HG02763 (cell line): ENCODE data around the gene BTD.
"Not testable (repeated sequence)": the region's sequence is repeated elsewhere in the genome, so short reads cannot be mapped to it uniquely, and the experiment has no call there.

Source experiments
- ATAC-seq: cut with Tn5 transposase; IDR thresholded peaks from one replicate; pipeline ENCODE4 v1.9.1; 2021; ENCODE audit warnings: mild to moderate bottlenecking, moderate library complexity; ENCODE audit not compliant: unreplicated experiment

Gene BTD

DNA sequence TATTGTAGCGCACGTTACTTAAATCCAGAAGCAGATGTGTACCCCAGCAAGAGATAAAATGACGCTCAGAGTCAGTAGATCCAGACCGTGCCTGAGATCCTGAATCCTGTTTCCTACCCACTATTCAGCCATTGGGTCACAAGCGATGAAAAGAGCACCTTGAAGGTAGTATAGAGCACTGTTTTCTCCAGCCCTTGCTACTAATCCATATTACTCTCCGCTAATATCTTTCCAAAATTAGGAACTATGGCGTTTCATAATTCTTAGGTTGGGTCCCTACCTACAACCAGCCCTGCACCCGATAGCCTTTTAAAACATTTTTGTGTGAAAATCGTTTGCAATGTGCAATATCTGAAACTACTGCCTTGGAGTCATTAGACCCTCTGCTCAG, 596 bp downstream of the BTD start:
- peak; percentile 8 for ATAC-seq

DNA sequence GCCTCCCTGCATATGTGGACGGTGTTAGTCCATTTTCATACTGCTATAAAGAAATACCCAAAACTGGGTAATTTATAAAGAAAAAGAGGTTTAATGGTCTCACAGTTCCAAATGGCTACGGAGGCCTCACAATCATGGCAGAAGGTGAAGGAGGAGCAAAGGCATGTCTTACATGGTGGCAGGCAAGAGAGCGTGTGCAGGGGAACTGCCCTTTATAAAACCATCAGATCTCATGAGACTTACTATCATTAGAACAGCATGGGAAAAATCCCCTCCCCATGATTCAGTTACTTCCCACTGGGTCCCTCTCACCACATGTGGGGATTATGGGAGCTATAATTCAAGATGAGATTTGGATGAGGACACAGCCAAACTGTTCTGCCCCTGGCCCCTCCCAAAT, 1.3 kb downstream of the BTD start:
- not testable (repeated sequence) for ATAC-seq

DNA sequence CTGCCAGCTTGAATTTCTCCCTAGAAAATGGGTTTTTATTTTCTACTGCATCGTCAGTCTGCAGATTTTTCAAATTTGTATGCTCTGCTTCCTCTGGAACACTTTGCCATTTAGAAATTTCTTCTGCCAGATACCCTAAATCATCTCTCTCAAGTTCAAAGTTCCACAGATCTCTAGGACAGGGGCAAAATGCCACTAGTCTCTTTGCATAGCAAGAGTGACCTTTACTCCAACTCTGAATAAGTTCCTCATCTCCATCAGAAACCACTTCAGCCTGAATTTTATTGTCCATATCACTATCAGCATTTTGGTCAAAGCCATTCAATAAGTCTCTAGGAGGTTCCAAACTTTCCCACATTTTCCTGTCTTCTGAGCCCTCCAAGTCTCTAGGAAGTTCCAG, 3.0 kb downstream of the BTD start:
- not testable (repeated sequence) for ATAC-seq

DNA sequence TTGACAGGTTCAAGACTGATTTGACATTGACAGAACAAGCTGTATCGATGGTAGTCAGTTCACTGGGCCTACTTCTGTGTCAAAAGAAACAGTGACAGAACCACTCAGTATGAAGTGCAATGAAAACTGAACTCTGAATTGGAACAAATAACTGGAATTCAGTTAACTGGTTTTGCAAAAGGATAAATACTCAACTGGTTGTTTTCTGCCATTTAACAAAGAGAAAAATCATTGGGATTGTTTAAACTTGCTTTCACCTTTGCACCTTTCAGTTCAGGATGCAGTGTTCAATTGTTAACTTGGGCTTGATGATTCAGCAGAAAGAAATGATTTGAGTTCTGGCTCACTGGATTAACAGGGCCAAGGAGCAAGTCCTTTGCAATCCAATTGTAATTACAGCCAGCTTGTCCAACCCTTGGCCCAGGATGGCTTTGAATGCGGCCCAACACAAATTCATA, 4.9 kb downstream of the BTD start:
- ATAC-seq = no peak

DNA sequence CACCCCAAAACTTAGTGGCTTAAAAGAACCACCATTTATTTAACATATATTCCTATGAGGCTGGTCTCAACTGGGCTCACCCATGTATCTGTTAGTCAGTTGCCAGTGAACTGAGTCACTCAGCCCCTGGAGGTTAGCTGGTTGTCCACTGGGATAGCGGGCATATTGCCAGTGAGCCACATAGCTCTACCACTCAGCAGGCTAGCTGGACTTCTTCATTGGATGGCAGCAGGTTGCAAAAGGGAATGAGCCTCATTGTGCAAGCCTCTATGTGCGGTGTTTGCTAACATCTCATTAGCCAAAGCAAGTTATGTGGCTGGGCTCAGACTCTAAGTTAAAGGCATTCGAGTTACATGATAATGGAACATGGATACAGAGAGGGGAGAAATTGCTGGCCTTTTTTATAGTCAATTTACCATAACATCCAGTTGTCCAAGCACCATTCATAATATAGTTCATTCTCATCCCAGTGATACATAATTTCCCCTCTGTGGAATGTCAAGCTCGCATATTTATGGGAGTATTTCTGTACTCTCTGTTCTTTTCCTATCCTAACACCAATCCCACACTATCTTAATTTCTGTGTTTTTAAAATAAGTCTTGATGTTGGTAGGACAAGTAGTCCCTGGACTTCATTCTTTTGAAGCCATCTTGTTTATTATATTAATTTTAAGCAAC, 8.7 kb downstream of the BTD start:
- no peak for ATAC-seq

DNA sequence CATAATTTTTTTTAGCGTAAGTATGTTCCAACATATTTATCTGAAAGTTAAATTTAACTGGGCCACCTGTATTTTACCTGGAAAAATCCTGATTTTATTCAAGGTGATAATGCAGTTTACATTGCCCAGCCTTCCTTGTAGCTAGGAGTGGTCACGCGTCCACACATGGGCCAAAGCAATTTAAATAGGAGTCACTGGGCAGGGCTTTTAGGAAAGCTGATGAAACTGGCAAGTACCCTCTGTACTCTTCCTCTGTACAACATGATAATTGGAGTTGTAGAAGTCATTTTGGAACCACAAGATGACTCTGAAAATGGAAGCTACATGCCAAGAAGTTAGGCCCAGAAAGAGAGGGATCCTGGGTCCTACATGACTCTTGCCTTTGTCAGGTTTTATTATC, 9.5 kb downstream of the BTD start:
- ATAC-seq = no peak

DNA sequence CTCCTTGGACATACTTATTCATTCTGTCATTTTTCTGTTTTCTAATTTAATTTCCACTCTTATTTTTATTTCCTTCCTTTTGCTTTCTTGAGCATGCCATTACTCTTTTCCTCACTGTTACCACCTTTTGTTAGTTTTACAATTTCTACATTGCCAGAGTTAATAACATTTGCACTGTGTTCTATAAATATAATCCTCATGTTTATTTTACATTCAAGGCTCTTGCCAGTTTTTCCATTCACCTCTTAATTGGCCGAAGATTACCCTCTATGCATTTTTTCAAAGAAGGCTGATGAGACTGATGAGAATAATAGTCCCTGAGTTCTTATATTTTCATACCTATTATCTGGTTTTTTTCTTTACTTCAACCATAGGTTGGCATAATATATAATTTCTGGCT, 10.5 kb downstream of the BTD start:
- ATAC-seq = no peak

DNA sequence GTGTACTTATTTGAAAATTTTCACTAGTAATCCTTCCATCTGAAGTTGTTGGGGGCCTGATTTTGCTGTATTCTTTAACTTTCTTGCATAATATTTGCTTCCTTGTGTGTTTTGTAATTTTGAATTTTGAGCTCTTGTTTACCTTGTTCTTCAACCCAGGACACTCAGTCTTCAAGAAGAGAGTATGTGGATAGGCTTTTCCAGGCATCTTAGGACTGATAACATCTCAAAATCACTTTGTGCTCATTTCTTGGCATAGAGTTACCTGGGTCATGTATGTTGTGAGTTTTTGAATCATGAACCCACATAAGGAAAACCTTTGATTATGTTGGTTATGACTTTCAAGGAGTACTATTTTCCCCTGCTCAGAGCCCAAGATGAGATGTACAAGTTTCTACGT, 13.4 kb downstream of the BTD start:
- no peak for ATAC-seq

DNA sequence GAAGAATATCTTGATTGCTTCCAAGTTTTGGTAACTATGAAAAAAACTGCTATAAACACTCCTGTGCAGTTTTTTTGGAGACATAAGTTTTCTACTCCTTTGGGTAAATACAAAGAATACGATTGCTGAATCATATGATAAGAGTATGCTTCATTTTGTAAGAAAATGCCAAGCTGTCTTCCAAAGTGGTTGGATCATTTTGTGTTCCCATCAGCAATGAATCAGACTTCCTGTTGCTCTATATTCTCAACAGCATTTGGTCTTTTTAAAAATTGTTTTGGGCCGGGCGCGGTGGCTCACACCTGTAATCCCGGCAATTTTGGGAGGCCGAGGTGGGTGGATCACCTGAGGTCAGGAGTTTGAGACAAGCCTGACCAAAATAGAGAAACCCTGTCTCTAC, 14.5 kb downstream of the BTD start:
- no peak for ATAC-seq

DNA sequence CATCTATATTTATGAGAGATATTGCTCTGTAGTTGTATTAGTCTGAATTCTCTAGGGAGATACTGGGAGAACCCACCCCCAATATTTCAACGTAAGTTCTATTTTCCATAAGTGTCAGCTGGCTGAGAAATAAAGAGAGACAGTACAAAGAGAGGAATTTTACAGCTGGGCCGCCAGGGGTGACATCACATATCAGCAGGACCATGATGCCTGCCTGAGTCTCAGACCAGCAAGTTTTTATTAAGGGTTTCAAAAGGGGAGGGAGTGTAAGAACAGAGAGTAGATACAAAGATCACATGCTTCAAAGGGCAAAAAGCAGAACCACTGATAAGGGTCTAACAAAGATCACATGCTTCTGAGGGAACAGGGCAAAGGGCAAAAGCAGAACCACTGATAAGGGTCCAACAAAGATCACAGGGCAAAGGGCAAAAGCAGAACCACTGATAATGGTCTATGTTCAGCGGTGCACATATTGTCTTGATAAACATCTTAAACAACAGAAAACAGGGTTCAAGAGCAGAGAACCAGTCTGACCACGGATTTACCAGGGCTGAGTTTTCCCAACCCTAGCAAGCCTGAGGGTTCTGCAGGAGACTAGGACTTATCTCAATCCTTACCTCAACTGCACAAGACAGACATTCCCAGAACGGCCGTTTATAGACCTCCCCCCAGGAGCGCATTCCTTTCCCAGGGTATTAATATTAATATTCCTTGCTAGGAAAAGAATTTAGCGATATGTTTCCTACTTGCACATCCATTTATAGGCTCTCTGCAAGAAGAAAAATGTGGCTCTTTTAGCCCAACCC, 18.3 kb downstream of the BTD start:
- not testable (repeated sequence) for ATAC-seq

DNA sequence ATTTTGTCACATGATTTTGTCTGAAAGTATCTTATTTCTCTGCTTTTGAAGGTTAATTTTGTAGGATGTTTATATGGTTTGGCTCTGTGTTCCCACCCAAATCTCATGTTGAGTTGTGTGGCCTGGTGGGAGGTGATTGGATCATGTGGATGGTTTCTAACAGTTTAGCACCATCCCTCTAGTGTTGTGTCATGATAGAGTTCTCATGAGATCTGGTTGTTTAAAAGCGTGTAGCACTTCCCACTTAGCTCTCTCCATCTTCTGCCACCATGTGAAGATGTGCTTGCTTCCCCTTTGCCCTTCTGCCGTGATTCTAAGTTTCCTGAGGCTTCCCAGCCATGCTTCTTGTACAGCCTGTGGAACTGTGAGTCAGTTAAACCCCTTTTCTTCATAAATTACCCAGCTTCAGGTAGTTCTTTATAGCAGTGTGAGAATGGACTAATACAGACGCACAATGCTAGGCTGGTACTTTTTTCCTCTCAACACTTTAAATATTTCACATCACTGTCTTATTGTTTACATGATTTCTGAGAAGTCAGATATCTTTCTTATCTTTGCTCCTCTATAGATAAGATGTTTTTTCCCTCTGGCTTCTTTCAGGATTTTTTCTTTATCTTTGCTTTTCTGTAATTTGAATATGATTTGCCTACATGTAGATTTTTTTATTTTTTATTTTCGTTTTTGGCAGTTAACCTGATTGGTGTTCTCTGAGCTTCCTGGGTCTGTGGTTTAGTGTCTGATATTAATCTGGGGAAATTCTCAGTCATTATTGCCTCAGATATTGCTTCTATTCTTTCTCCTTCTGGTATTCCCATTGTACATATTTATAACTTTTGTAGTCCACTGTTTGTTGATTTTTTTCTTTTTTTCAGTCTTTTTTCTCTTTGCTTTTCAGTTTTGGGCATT, 22.2 kb downstream of the BTD start:
- ATAC-seq = no peak

DNA sequence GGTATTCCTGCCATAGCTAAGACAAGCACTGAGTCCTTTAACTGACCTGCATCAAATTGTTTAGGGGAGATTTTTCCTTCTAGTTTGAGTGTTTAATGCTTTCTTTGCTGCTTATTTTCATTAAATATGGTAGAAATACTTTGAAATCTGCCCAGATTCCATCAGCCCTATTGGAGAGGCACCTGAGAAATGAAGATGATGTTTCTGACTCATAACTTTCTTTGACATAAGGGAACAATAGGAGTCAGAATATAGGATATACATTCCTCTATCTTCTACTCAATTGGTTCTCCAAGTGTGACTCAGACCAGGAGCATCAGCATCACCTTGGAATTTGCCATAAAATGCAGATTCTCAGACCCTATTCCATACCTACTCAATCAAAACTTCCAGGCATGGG, 27.4 kb downstream of the BTD start:
- ATAC-seq = no peak

DNA sequence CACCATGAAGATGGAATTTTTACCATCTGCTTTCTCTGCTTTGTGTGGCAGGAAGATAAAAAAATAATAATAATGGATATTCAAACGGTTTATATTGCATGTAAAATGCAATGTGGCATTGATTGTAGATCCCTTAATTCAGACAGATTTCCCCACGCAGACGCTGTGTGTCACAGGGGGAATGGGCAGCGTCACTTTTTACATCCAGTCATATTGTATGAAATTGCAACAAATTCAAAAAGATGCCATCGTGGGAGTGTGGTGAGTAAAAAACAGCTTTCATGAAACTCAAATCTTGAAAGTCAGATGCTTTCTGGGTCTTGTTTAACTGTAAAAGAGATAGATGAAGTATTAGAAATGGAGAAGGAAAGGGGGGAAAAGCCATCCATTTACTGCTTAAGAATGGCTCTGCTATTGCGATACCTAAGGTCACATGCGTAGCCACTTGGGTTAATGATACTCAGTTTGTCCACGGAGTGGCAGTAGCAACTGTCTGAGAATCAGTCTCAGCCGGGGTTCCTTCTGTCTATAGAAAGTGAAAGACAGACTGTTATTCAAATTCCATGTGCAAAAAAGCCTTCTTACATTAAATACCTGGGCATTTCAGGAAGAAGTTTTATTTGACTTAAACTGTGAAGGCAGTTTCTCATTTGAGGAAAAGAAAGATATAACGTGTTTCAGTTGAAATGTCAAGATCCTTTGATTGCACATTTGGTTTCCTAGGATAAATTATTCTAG, 28.5 kb downstream of the BTD start:
- peak; percentile 90 for ATAC-seq

DNA sequence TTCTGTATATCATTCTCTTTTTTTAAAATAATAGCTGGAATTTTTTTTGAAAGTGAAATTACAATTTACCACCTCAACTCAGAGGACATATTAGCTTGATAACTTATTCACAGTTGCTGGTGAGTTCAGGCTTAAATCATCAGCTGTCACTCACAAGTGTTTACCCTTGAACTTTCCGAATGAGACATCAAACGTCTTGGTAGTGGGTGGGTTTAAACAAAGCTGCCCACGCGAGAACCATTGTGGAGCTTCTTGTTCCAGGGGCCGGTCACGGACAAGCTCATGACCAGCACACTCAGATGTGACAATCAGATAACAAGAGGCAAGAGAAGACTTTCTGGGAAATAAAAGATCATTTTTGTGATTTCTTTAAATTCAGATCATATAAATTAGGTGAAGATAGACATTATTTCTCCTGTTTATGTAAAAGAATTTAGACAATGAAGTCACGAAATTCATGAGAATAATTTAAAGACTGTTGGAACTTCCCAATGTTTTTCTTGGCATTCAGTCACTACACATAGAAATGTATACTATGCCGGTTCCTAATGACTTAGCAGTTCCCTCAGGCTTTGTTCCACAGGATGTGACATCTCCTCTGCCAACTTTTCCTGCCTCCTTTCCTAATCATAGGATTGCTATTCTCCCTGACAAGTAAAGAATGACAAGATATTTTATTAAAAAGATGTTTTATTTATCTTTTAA, 29.3 kb downstream of the BTD start:
- ATAC-seq = peak; percentile 38

DNA sequence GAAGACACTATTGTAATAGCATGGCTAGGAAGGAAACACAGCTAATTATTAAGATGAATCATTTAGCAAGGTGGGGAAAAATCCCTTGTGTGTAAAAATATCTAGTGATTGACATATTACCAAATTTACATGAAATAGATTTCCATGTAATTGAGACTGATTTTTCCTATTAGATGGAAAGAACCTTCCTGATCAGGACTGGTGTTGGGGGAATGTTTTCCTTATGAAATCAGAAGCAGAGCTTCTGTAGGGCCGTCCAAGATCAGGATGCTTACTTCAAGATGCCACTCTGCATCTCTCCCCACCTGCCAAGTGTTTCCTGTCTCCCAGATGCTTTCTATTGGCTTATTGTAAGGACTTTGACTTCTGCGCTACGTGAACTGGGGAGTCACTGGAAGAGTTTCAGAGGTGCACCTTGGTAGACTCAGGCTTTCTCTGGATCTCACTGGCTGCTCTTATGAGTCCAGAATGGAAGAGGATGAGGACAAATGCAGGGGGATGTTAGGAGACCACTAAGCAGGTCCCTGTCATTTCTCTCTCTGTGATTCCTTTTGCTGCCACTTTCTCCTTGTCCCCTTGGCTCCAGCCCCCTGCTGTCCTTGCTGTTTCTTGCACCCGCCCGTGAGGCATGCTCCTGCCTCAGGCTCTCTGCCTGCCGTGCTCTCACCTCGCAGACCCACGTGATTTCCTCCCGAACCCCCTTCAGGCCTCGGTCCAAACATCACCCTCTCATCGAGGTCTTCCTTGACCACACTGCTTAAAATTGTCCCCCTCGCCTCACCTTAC, 30.1 kb downstream of the BTD start:
- no peak for ATAC-seq

DNA sequence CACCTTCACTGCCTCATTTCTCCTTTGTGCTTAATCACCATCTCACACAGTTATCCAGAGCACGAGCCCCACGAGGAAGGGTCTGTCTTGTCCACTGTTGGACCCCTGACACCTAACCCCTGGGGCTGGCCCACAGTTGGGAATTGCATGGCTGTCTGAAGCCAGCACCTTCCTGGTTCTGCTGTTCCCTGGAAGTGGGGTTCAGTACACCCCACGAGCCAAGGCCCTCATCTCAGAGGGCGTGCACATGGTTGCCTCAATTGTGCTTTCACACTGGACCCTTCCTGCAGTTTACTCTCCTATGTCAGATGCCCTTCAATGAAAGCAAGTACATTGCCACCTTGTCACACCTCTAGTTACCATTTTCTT, 30.7 kb downstream of the BTD start:
- no peak for ATAC-seq

DNA sequence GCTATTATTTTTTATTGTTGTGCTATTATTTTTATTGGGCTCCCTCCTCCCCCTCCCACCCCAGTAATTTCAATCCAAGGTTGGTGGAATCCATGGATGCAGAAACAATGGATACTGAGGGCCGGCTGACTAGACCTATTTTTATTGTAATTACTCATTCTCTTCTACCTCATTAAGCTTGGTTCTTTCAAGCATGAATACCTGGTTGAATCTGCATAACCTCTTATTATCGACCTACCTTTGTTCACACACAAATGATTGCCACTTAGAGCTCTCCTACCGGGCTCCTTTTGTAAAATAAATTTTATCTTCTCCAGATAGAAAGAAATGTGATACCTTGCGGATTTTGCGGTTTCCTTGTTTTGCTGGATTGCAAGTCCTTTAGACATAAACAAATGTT, 31.6 kb downstream of the BTD start:
- no peak for ATAC-seq

DNA sequence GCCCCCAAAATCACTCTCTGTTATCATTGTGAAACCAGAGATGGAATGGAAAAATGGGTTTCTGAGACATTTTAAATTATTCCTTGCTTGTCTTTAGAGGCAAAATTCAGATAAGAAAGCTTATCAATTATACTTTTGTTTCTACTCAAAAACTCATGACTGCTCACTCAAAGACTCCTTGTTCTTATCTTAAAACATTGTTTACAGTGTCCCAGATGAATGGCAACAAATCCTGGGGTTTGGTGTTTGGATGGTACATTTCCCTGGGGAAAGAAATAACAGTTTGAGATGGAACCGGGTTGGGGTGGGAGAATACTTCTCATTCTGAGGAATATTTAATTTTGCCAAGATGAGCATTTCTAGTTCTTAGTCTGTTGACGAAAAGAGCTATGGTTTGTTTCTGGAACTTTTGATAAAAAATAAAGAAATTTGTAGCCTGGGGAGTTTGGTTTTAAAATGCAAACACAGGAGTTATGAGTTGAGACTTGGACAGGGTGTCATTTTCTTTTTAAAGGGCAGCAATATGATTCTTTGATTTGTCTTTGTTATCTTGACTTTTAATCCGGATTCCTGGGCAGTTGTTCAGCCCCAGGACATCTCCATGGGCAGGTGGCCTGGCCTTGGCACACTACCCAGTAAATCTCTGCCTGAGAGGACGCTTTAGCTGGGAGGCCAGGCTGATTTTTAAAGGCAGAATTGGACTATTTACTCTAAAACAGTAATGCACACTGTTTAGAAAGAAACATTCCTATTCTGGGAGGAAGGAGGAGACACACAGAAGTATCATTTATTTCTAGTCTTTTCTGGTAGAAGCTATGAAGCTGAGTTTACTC, 32.4 kb downstream of the BTD start:
- no peak for ATAC-seq

DNA sequence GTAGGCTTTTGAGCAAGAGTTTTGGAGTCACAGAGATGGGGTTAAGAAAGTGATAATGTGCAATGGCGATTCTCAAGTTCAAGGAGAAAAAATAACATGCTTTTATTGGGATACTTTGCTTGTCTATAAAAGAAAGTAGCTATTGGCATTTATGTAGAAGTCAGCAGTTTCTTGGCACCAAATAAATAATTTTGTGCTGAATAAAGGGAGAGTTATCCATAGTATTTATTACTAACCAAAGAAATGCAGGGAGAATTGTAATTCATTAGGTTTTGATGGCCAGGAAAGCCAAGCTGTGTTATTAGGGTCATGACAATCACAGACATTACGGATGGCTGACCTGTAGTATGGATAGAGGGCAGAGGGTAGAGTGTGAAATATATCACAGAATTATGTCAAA, 33.1 kb downstream of the BTD start:
- ATAC-seq = no peak
